A549 (cell line): ENCODE data around the gene MINDY4.

ENCODE experiments used
- CHD2 ChIP-seq: fragments of 150-350 bp; IDR thresholded peaks from 2 replicates; pipeline ENCODE4 v1.6.1; 2014; ENCODE audit warnings: low read length; ENCODE audit not compliant: partially characterized antibody
- CTCF ChIP-seq: fragments of >200 bp; sonication (Bioruptor Twin); formaldehyde crosslinking; IDR thresholded peaks from 3 replicates; pipeline ENCODE4 v1.5.1; 2016
- EP300 ChIP-seq, 2 experiments: fragments of >200 bp; sonication (Bioruptor Twin); formaldehyde crosslinking; IDR thresholded peaks; 2 replicates in 1 of 2; 3 replicates in 1 of 2; pipeline ENCODE4 v1.6.1; 2016 to 2017
- KDM1A ChIP-seq: fragments of 200-600 bp; sonication (generic); IDR thresholded peaks from 2 replicates; pipeline ENCODE4 v1.6.1; 2016; ENCODE audit warnings: low read depth, mild to moderate bottlenecking
- KDM5A ChIP-seq: fragments of 200-600 bp; sonication (generic); IDR thresholded peaks from 2 replicates; pipeline ENCODE4 v1.6.1; 2016; ENCODE audit warnings: antibody characterized with exemption, mild to moderate bottlenecking
- MAZ ChIP-seq: fragments of 150-350 bp; IDR thresholded peaks from 2 replicates; pipeline ENCODE4 v1.6.1; 2014; ENCODE audit warnings: antibody characterized with exemption, low read depth, low read length, borderline replicate concordance
- PHF8 ChIP-seq: fragments of 200-600 bp; sonication (generic); IDR thresholded peaks from 2 replicates; pipeline ENCODE4 v1.6.1; 2016; ENCODE audit warnings: low read depth, mild to moderate bottlenecking, antibody characterized with exemption, moderate library complexity, borderline replicate concordance
- POLR2A ChIP-seq: IDR thresholded peaks from 2 replicates; pipeline ENCODE4 v1.6.1; 2012; ENCODE audit warnings: mild to moderate bottlenecking, low read length
- REST ChIP-seq: fragments of 200-600 bp; sonication (generic); IDR thresholded peaks from 2 replicates; pipeline ENCODE4 v1.6.1; 2016; ENCODE audit warnings: antibody characterized with exemption, mild to moderate bottlenecking, moderate library complexity
- TP53 ChIP-seq: fragments of 250-450 bp; sonication (Bioruptor Pico); IDR thresholded peaks from 2 replicates; pipeline ENCODE4 v1.5.0; 2021; ENCODE audit warnings: mild to moderate bottlenecking, moderate library complexity

- TF ChIP-seq MAZ: no peak
- no peak for TF ChIP-seq CTCF
- no peak for TF ChIP-seq REST
- TF ChIP-seq POLR2A: no peak
- TF ChIP-seq CHD2: no peak
- TF ChIP-seq EP300 (IDR thresholded peaks at IDR 0.05): no peak
- no peak for TF ChIP-seq KDM1A
- no peak for TF ChIP-seq TP53 (CRISPR knock-in tag)
- no peak for TF ChIP-seq KDM5A
- TF ChIP-seq PHF8: no peak
Measured at GRCh38 chr7:30911133-30911532, 139.9 kb downstream of the MINDY4 start.
